Measurements from ENCODE around the gene MVB12B.

MVB12B gene

GRCh38 chr9:126543490-126543889, 216.9 kb downstream of the MVB12B start:
- no peaks in the 10 kb centered on the region for H3K79me2 ChIP-seq (ENCODE audit: low read length)
- no peak for TF ChIP-seq EZH2phosphoT487 (IDR thresholded peaks at IDR 0.05; ENCODE audit: low read depth)
- TF ChIP-seq CTCF (IDR thresholded peaks at IDR 0.05; ENCODE audit: low read depth, low read length): no peak
- peaks cover 18% of the 10 kb centered on the region for H3K27me3 ChIP-seq (ENCODE audit: low read depth, low read length)
- no peak overlapping the region for H3K4me2 ChIP-seq (ENCODE audit: low read length)
- no peaks in the 10 kb centered on the region for H4K20me1 ChIP-seq (ENCODE audit: insufficient read depth, low read length)
- no peaks in the 10 kb centered on the region for H3K36me3 ChIP-seq (replicated peaks; ENCODE audit: low read depth, low read length)
- H3K9ac ChIP-seq (ENCODE audit: low read length): no peak overlapping the region
- H3K4me3 ChIP-seq (ENCODE audit: low read length): no peak overlapping the region
- H3K9me3 ChIP-seq (ENCODE audit: insufficient read depth, low read length): no peaks in the 10 kb centered on the region
- H3K27ac ChIP-seq (ENCODE audit: low read length): no peak overlapping the region
- H3K4me1 ChIP-seq (ENCODE audit: low read length): no peaks in the 10 kb centered on the region
- no peak overlapping the region for H2AFZ ChIP-seq (ENCODE audit: low read depth, low read length)

- Histone ChIP-seq H3K79me2 (ENCODE audit: low read length) (no peaks in the 10 kb centered on the region), H3K4me2 (ENCODE audit: low read length) (no peak overlapping the region), H3K27me3 (ENCODE audit: low read depth, low read length) (0 out of 2 replicates have a peak, but pooled peaks cover 9% of the 10 kb centered on the region), H3K27ac (ENCODE audit: low read length) (no peak overlapping the region), H3K9ac (ENCODE audit: low read length) (no peak overlapping the region), H3K4me3 (ENCODE audit: low read length) (no peak overlapping the region), H2AFZ (ENCODE audit: low read depth, low read length) (no peak overlapping the region), H4K20me1 (ENCODE audit: insufficient read depth, low read length) (no peaks in the 10 kb centered on the region), H3K36me3 (replicated peaks; ENCODE audit: low read depth, low read length) (no peaks in the 10 kb centered on the region), H3K9me3 (ENCODE audit: insufficient read depth, low read length) (no peaks in the 10 kb centered on the region), H3K4me1 (ENCODE audit: low read length) (no peaks in the 10 kb centered on the region)
- TF ChIP-seq EZH2phosphoT487 (IDR thresholded peaks at IDR 0.05; ENCODE audit: low read depth): no peak
- TF ChIP-seq CTCF (IDR thresholded peaks at IDR 0.05; ENCODE audit: low read depth, low read length): no peak
Measured at GRCh38 chr9:126545106-126545505, 218.5 kb downstream of the MVB12B start.

- Histone ChIP-seq H3K9ac (ENCODE audit: low read length) (no peak overlapping the region), H3K27ac (ENCODE audit: low read length) (no peak overlapping the region), H3K4me3 (ENCODE audit: low read length) (no peak overlapping the region), H3K9me3 (ENCODE audit: insufficient read depth, low read length) (no peaks in the 10 kb centered on the region), H2AFZ (ENCODE audit: low read depth, low read length) (no peak overlapping the region), H3K27me3 (ENCODE audit: low read depth, low read length) (0 out of 2 replicates have a peak, but pooled peaks cover 9% of the 10 kb centered on the region), H3K4me1 (ENCODE audit: low read length) (no peaks in the 10 kb centered on the region), H3K36me3 (replicated peaks; ENCODE audit: low read depth, low read length) (no peaks in the 10 kb centered on the region), H3K79me2 (ENCODE audit: low read length) (no peaks in the 10 kb centered on the region), H4K20me1 (ENCODE audit: insufficient read depth, low read length) (no peaks in the 10 kb centered on the region), H3K4me2 (ENCODE audit: low read length) (no peak overlapping the region)
- no peak for TF ChIP-seq EZH2phosphoT487 (IDR thresholded peaks at IDR 0.05; ENCODE audit: low read depth)
- no peak for TF ChIP-seq CTCF (IDR thresholded peaks at IDR 0.05; ENCODE audit: low read depth, low read length)
Measured at GRCh38 chr9:126546036-126546435, 219.4 kb downstream of the MVB12B start.

- Histone ChIP-seq H3K9ac (ENCODE audit: low read length) (no peak overlapping the region), H4K20me1 (ENCODE audit: insufficient read depth, low read length) (no peaks in the 10 kb centered on the region), H3K4me3 (ENCODE audit: low read length) (no peak overlapping the region), H2AFZ (ENCODE audit: low read depth, low read length) (no peak overlapping the region), H3K36me3 (replicated peaks; ENCODE audit: low read depth, low read length) (no peaks in the 10 kb centered on the region), H3K9me3 (ENCODE audit: insufficient read depth, low read length) (no peaks in the 10 kb centered on the region), H3K27me3 (ENCODE audit: low read depth, low read length) (0 out of 2 replicates have a peak, but pooled peaks cover 9% of the 10 kb centered on the region), H3K79me2 (ENCODE audit: low read length) (no peaks in the 10 kb centered on the region), H3K27ac (ENCODE audit: low read length) (no peak overlapping the region), H3K4me2 (ENCODE audit: low read length) (no peak overlapping the region), H3K4me1 (ENCODE audit: low read length) (no peaks in the 10 kb centered on the region)
- no peak for TF ChIP-seq CTCF (IDR thresholded peaks at IDR 0.05; ENCODE audit: low read depth, low read length)
- TF ChIP-seq EZH2phosphoT487 (IDR thresholded peaks at IDR 0.05; ENCODE audit: low read depth): no peak
Measured at GRCh38 chr9:126548312-126548711, 221.7 kb downstream of the MVB12B start.

All from OCI-LY3 (cell line).